ENCODE measurements around the gene OR10T2.

OR10T2 gene

GRCh38 chr1:158400871-158401270 lies 1.6 kb upstream of the OR10T2 start:
- Histone ChIP-seq H3K27ac (ENCODE audit: low read depth, low read length, poor library complexity, severe bottlenecking) (no peak overlapping the region), H3K4me2 (ENCODE audit: low read length) (no peak overlapping the region), H2AFZ (ENCODE audit: low read length) (no peak overlapping the region), H3K4me3 (ENCODE audit: low read depth, low read length, poor library complexity, severe bottlenecking) (no peak overlapping the region), H3F3A (ENCODE audit: insufficient read depth, low read length) (no peaks in the 10 kb centered on the region), H3K27me3 (ENCODE audit: insufficient read depth, low read length) (no peaks in the 10 kb centered on the region), H4K20me1 (ENCODE audit: insufficient read depth, low read length) (no peaks in the 10 kb centered on the region), H3K9me3 (ENCODE audit: low read length) (no peaks in the 10 kb centered on the region), H3K9me2 (ENCODE audit: low read depth, low read length) (no peaks in the 10 kb centered on the region), H3K9ac (ENCODE audit: low read length) (no peak overlapping the region), H3K79me2 (ENCODE audit: insufficient read depth, low read length) (no peaks in the 10 kb centered on the region), H3K36me3 (ENCODE audit: insufficient read depth, low read length) (no peaks in the 10 kb centered on the region), H3K4me1 (ENCODE audit: insufficient read depth, low read length, severe bottlenecking) (no peaks in the 10 kb centered on the region)
- TF ChIP-seq CTCF (IDR thresholded peaks at IDR 0.05; ENCODE audit: low read length): no peak
- no peak for TF ChIP-seq EZH2 (IDR thresholded peaks at IDR 0.05; ENCODE audit: borderline replicate concordance, low read length)

GRCh38 chr1:158396646-158397045 lies 2.6 kb downstream of the OR10T2 start:
- H3K27ac ChIP-seq (ENCODE audit: low read depth, low read length, poor library complexity, severe bottlenecking): no peak overlapping the region
- no peak overlapping the region for H3K4me3 ChIP-seq (ENCODE audit: low read depth, low read length, poor library complexity, severe bottlenecking)
- no peaks in the 10 kb centered on the region for H3K27me3 ChIP-seq (ENCODE audit: insufficient read depth, low read length)
- no peaks in the 10 kb centered on the region for H3K9me3 ChIP-seq (ENCODE audit: low read length)
- H3K36me3 ChIP-seq (ENCODE audit: insufficient read depth, low read length): no peaks in the 10 kb centered on the region
- no peak overlapping the region for H3K4me2 ChIP-seq (ENCODE audit: low read length)
- no peaks in the 10 kb centered on the region for H3F3A ChIP-seq (ENCODE audit: insufficient read depth, low read length)
- no peaks in the 10 kb centered on the region for H3K4me1 ChIP-seq (ENCODE audit: insufficient read depth, low read length, severe bottlenecking)
- TF ChIP-seq EZH2 (IDR thresholded peaks at IDR 0.05; ENCODE audit: borderline replicate concordance, low read length) (no peak), CTCF (IDR thresholded peaks at IDR 0.05; ENCODE audit: low read length) (no peak)
- no peaks in the 10 kb centered on the region for H4K20me1 ChIP-seq (ENCODE audit: insufficient read depth, low read length)
- H3K9ac ChIP-seq (ENCODE audit: low read length): no peak overlapping the region
- no peaks in the 10 kb centered on the region for H3K9me2 ChIP-seq (ENCODE audit: low read depth, low read length)
- H3K79me2 ChIP-seq (ENCODE audit: insufficient read depth, low read length): no peaks in the 10 kb centered on the region
- H2AFZ ChIP-seq (ENCODE audit: low read length): no peak overlapping the region

- H3K9me3 ChIP-seq (ENCODE audit: low read length): no peaks in the 10 kb centered on the region
- H3K79me2 ChIP-seq (ENCODE audit: insufficient read depth, low read length): no peaks in the 10 kb centered on the region
- H3F3A ChIP-seq (ENCODE audit: insufficient read depth, low read length): no peaks in the 10 kb centered on the region
- H3K4me3 ChIP-seq (ENCODE audit: low read depth, low read length, poor library complexity, severe bottlenecking): no peak overlapping the region
- no peaks in the 10 kb centered on the region for H3K4me1 ChIP-seq (ENCODE audit: insufficient read depth, low read length, severe bottlenecking)
- H4K20me1 ChIP-seq (ENCODE audit: insufficient read depth, low read length): no peaks in the 10 kb centered on the region
- no peak overlapping the region for H3K4me2 ChIP-seq (ENCODE audit: low read length)
- no peak overlapping the region for H2AFZ ChIP-seq (ENCODE audit: low read length)
- no peaks in the 10 kb centered on the region for H3K9me2 ChIP-seq (ENCODE audit: low read depth, low read length)
- TF ChIP-seq EZH2 (IDR thresholded peaks at IDR 0.05; ENCODE audit: borderline replicate concordance, low read length) (no peak), CTCF (IDR thresholded peaks at IDR 0.05; ENCODE audit: low read length) (no peak)
- no peak overlapping the region for H3K9ac ChIP-seq (ENCODE audit: low read length)
- no peaks in the 10 kb centered on the region for H3K27me3 ChIP-seq (ENCODE audit: insufficient read depth, low read length)
- no peaks in the 10 kb centered on the region for H3K36me3 ChIP-seq (ENCODE audit: insufficient read depth, low read length)
- H3K27ac ChIP-seq (ENCODE audit: low read depth, low read length, poor library complexity, severe bottlenecking): no peak overlapping the region
Observed at GRCh38 chr1:158393476-158393875, 5.8 kb downstream of the OR10T2 start.

All from OCI-LY1 (cell line).